Vagina (tissue), 2 donors: ENCODE measurements around the gene SKIDA1.

ENCODE experiments used
- CTCF ChIP-seq, 3 experiments: fragments of 450-650 bp in 2 of 3; fragments of 200-600 bp in 1 of 3; sonication (generic) in 1 of 3; IDR thresholded peaks; one replicate each; pipeline ENCODE4 v1.5.1; 2017 to 2019; ENCODE audit warnings: antibody characterized with exemption in 3 of 3, mild to moderate bottlenecking in 2 of 3, moderate library complexity in 2 of 3
- POLR2A ChIP-seq, 2 donors: fragments of 450-650 bp; IDR thresholded peaks; one replicate each; pipeline ENCODE4 v1.6.1; 2017; ENCODE audit warnings: antibody characterized with exemption in 2 of 2, mild to moderate bottlenecking in 2 of 2, moderate library complexity in 2 of 2
- POLR2AphosphoS5 ChIP-seq, 2 donors: sonication (generic); formaldehyde crosslinking; IDR thresholded peaks; one replicate each; pipeline ENCODE4 v1.9.0; 2017; ENCODE audit warnings: antibody characterized with exemption in 2 of 2, mild to moderate bottlenecking in 2 of 2, low read depth in 1 of 2; ENCODE audit not compliant: insufficient read depth in 1 of 2

- TF ChIP-seq CTCF (IDR thresholded peaks at IDR 0.05) (no peak), POLR2A (IDR thresholded peaks at IDR 0.05) (no peak), POLR2AphosphoS5 (IDR thresholded peaks at IDR 0.05; ENCODE audit: insufficient read depth in 1 of 2, low read depth in 1 of 2) (no peak)
These were observed 8.8 kb upstream of the SKIDA1 start for GRCh38 chr10:21534280-21534586.
